IMR-90 (cell line): ENCODE results near the gene NXN.

Experiments used
- CTCF ChIP-seq: conservative IDR thresholded peaks from 2 replicates; pipeline ENCODE4 v1.5.1; 2012; ENCODE audit warnings: mild to moderate bottlenecking, low read depth, low read length, improper control_type of control experiment
- NFE2L2 ChIP-seq: fragments of 150-350 bp; IDR thresholded peaks from 2 replicates; pipeline ENCODE4 v1.6.1; 2016; ENCODE audit warnings: low read depth, mild to moderate bottlenecking, low read length
- POLR2A ChIP-seq: IDR thresholded peaks from 2 replicates; pipeline ENCODE4 v1.6.1; 2012; ENCODE audit warnings: mild to moderate bottlenecking, low read depth, low read length
- RFX5 ChIP-seq: IDR thresholded peaks from 2 replicates; pipeline ENCODE4 v1.8.0; 2012; ENCODE audit warnings: low read depth, mild to moderate bottlenecking, low read length, moderate library complexity
- TF ChIP-seq, protein P1 (sequence below): fragments of 150-350 bp; IDR thresholded peaks from 2 replicates; pipeline ENCODE4 v1.6.1; 2017; ENCODE audit warnings: mild to moderate bottlenecking, antibody characterized with exemption, low read length, low read depth

DNA sequence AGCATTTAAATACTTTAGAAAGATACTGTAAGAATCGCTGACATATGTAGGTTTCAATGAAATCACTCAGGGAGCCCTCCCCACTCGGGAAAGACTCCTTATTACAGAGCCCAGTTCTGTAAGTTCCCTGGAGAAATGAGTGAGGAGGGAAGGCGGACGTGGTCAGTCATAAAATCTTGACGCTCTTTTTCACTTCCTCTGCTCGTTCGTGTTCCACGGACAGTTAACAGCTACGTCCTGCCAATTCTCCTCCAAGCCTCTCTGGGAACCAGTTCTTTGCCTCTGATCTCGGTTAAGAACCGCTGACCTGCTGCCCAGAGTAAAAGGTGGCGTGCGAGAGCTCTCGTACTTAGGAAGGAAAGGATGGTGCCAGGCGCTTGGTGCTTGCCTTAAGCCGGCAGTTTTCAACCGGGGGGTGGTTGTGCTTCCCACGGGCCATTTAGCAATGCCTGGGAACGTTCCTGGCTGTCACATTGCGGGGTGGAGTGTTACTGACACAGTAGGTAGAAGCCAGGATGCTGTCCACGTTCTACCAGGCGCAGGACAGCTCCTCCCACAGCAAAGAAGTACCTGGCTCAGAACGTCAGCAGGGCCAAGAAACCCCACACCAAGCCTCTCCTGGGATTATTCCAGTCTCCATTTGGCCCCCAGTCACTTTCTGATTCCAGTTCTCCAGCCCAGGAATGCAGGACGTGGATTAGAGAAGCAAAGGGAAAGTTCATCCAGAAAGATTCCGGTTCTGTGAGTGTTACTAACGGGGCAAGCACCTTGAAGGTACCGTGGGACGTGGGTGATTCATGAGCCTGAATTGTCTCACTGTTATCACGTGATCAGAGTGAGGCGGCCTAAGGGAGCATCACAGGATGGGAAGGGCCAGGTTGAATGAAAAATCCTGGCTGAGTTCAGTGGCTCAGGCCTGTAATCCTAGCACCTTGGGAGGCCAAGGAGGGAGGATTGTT lies 109.7 kb downstream of the NXN start:
- TF ChIP-seq CTCF (no peak), POLR2A (no peak), NFE2L2 (no peak), RFX5 (no peak)
- TF ChIP-seq, protein P1, sequence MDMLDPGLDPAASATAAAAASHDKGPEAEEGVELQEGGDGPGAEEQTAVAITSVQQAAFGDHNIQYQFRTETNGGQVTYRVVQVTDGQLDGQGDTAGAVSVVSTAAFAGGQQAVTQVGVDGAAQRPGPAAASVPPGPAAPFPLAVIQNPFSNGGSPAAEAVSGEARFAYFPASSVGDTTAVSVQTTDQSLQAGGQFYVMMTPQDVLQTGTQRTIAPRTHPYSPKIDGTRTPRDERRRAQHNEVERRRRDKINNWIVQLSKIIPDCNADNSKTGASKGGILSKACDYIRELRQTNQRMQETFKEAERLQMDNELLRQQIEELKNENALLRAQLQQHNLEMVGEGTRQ: peak; percentile 69
